OCI-LY1 (cell line): ENCODE results near the gene DTL.

Source experiments
- H2AFZ ChIP-seq: fragments of 200-600 bp; sonication (generic), shearing (Covaris generic); 2 replicates; pipeline ENCODE4 v1.6.0; 2014; ENCODE audit warnings: antibody characterized with exemption, mild to moderate bottlenecking, low read length
- H3F3A ChIP-seq: fragments of 200-600 bp; sonication (generic), shearing (Covaris generic); 2 replicates; pipeline ENCODE4 v1.6.0; 2014; ENCODE audit warnings: mild to moderate bottlenecking, antibody characterized with exemption, low read length, moderate library complexity; ENCODE audit not compliant: insufficient read depth
- H3K27ac ChIP-seq: fragments of 200-600 bp; sonication (generic); 2 replicates; pipeline ENCODE4 v1.5.1; 2014; ENCODE audit warnings: low read length, mixed run types, mild to moderate bottlenecking, low read depth; ENCODE audit not compliant: poor library complexity, severe bottlenecking
- H3K27me3 ChIP-seq: fragments of 200-600 bp; sonication (generic); 2 replicates; pipeline ENCODE4 v1.6.0; 2014; ENCODE audit warnings: antibody characterized with exemption, mild to moderate bottlenecking, low read length, moderate library complexity; ENCODE audit not compliant: insufficient read depth
- H3K36me3 ChIP-seq: fragments of 200-600 bp; sonication (generic); 2 replicates; pipeline ENCODE4 v1.6.1; 2014; ENCODE audit warnings: mild to moderate bottlenecking, antibody characterized with exemption, low read length, moderate library complexity, mixed read lengths; ENCODE audit not compliant: insufficient read depth
- H3K4me1 ChIP-seq: fragments of 200-600 bp; sonication (generic); 2 replicates; pipeline ENCODE4 v1.5.1; 2014; ENCODE audit warnings: mild to moderate bottlenecking, low read length, moderate library complexity; ENCODE audit not compliant: insufficient read depth, severe bottlenecking
- H3K4me2 ChIP-seq: fragments of 200-600 bp; sonication (generic), shearing (Covaris generic); 2 replicates; pipeline ENCODE4 v1.6.1; 2014; ENCODE audit warnings: low read length
- H3K4me3 ChIP-seq: fragments of 200-600 bp; sonication (generic); 2 replicates; pipeline ENCODE4 v1.5.1; 2014; ENCODE audit warnings: low read length, low read depth, mild to moderate bottlenecking, mixed read lengths; ENCODE audit not compliant: poor library complexity, severe bottlenecking
- H3K79me2 ChIP-seq: fragments of 200-600 bp; shearing (Covaris generic); 2 replicates; pipeline ENCODE4 v1.6.1; 2016; ENCODE audit warnings: mixed run types, low read length, mixed read lengths; ENCODE audit not compliant: insufficient read depth
- H3K9ac ChIP-seq: fragments of 200-600 bp; sonication (generic), shearing (Covaris generic); 2 replicates; pipeline ENCODE4 v1.6.1; 2014; ENCODE audit warnings: mild to moderate bottlenecking, low read length, mixed read lengths
- H3K9me2 ChIP-seq: fragments of 200-600 bp; sonication (generic), shearing (Covaris generic); 2 replicates; pipeline ENCODE4 v1.6.1; 2014; ENCODE audit warnings: low read depth, mild to moderate bottlenecking, low read length, mixed read lengths
- H3K9me3 ChIP-seq: fragments of 200-600 bp; shearing (Covaris generic); 2 replicates; pipeline ENCODE4 v1.6.1; 2014; ENCODE audit warnings: low read length, mixed read lengths
- H4K20me1 ChIP-seq: fragments of 200-600 bp; sonication (generic), shearing (Covaris generic); 2 replicates; pipeline ENCODE4 v1.6.0; 2016; ENCODE audit warnings: mild to moderate bottlenecking, low read length; ENCODE audit not compliant: insufficient read depth
- CTCF ChIP-seq: fragments of 200-600 bp; sonication (generic), shearing (Covaris generic); IDR thresholded peaks from 2 replicates; pipeline ENCODE4 v1.5.1; 2017; ENCODE audit warnings: mild to moderate bottlenecking, antibody characterized with exemption, low read length, moderate library complexity, mixed read lengths
- EZH2 ChIP-seq: fragments of 200-600 bp; sonication (generic), shearing (Covaris generic); IDR thresholded peaks from 2 replicates; pipeline ENCODE4 v1.8.0; 2017; ENCODE audit warnings: borderline replicate concordance, mixed run types, mild to moderate bottlenecking, antibody characterized with exemption, low read length, moderate library complexity, mixed read lengths

DTL gene

GRCh38 chr1:212138457-212138856 is 102.9 kb downstream of the DTL start:
- H3F3A ChIP-seq: no peaks in the 10 kb centered on the region
- no peaks in the 10 kb centered on the region for H3K79me2 ChIP-seq
- H3K9ac ChIP-seq: no peak overlapping the region
- peaks cover 4% of the 10 kb centered on the region; the same call in 1 of the 2 replicates for H3K36me3 ChIP-seq
- H3K9me2 ChIP-seq: no peaks in the 10 kb centered on the region
- no peaks in the 10 kb centered on the region for H3K27me3 ChIP-seq
- H2AFZ ChIP-seq: no peak overlapping the region
- TF ChIP-seq CTCF: no peak
- H3K4me1 ChIP-seq: no peaks in the 10 kb centered on the region
- no peak overlapping the region for H3K4me2 ChIP-seq
- peaks cover 3% of the 10 kb centered on the region; the same call in 1 of the 2 replicates for H3K9me3 ChIP-seq
- H4K20me1 ChIP-seq: no peaks in the 10 kb centered on the region
- no peak overlapping the region for H3K4me3 ChIP-seq
- H3K27ac ChIP-seq: no peak overlapping the region

- no peaks in the 10 kb centered on the region for H4K20me1 ChIP-seq
- no peak overlapping the region for H3K9ac ChIP-seq
- H2AFZ ChIP-seq: no peak overlapping the region
- TF ChIP-seq EZH2: no peak
- TF ChIP-seq CTCF: no peak
- H3F3A ChIP-seq: no peaks in the 10 kb centered on the region
- H3K4me3 ChIP-seq: no peak overlapping the region
- peaks cover 4% of the 10 kb centered on the region; the same call in 1 of the 2 replicates for H3K36me3 ChIP-seq
- H3K79me2 ChIP-seq: no peaks in the 10 kb centered on the region
- no peaks in the 10 kb centered on the region for H3K27me3 ChIP-seq
- peaks cover 3% of the 10 kb centered on the region; the same call in 1 of the 2 replicates for H3K9me3 ChIP-seq
- no peaks in the 10 kb centered on the region for H3K9me2 ChIP-seq
- no peak overlapping the region for H3K4me2 ChIP-seq
- H3K4me1 ChIP-seq: no peaks in the 10 kb centered on the region
- H3K27ac ChIP-seq: no peak overlapping the region
These were observed 104.1 kb downstream of the DTL start for GRCh38 chr1:212139526-212140135.

GRCh38 chr1:212141404-212141803 is 105.9 kb downstream of the DTL start:
- Histone ChIP-seq H3K9ac (no peak overlapping the region), H3K9me2 (no peaks in the 10 kb centered on the region)
- TF ChIP-seq CTCF: no peak
- no peak for TF ChIP-seq EZH2

More at GRCh38 chr1:212141404-212141803, 105.9 kb downstream of the DTL start:
- Histone ChIP-seq H3K4me1 (no peaks in the 10 kb centered on the region), H3K79me2 (no peaks in the 10 kb centered on the region), H4K20me1 (no peaks in the 10 kb centered on the region), H3K9me3 (no peaks in the 10 kb centered on the region), H3K36me3 (peaks cover 4% of the 10 kb centered on the region; the same call in 1 of the 2 replicates), H2AFZ (no peak overlapping the region), H3K27ac (no peak overlapping the region), H3K4me2 (no peak overlapping the region), H3F3A (no peaks in the 10 kb centered on the region), H3K27me3 (no peaks in the 10 kb centered on the region), H3K4me3 (no peak overlapping the region)
